Colonic mucosa (tissue), 4 donors: ENCODE measurements around the gene RASGEF1C. TPM values are rescaled to one million over a fixed set of nuclear protein-coding genes. Genes with fewer than 3 reads are reported as not detected.
"Not testable (repeated sequence)": the region's sequence is repeated elsewhere in the genome, so short reads cannot be mapped to it uniquely, and the experiment has no call there.

Experiments used
- DNase-seq: peaks from one replicate; pipeline ENCODE4 v3.0.0-alpha.2; 2020
- H3K27ac ChIP-seq: fragments of 200-600 bp; one replicate; pipeline ENCODE4 v1.8.0; 2021
- H3K27me3 ChIP-seq: fragments of 200-600 bp; one replicate; pipeline ENCODE4 v1.8.0; 2021
- H3K36me3 ChIP-seq: fragments of 200-600 bp; one replicate; pipeline ENCODE4 v1.8.0; 2021
- H3K4me1 ChIP-seq: fragments of 200-600 bp; one replicate; pipeline ENCODE4 v1.8.0; 2021; ENCODE audit warnings: mild to moderate bottlenecking
- H3K4me3 ChIP-seq: fragments of 200-600 bp; one replicate; pipeline ENCODE4 v1.8.0; 2021
- H3K9ac ChIP-seq, 2 donors: one replicate each; pipeline ENCODE4 v1.7.0; 2013; ENCODE audit warnings: control low read depth in 2 of 2, low read depth in 2 of 2, low read length in 2 of 2
- H3K9me3 ChIP-seq: fragments of 200-600 bp; one replicate; pipeline ENCODE4 v1.8.0; 2021
- CTCF ChIP-seq: fragments of 200-600 bp; IDR thresholded peaks from one replicate; pipeline ENCODE4 v1.8.0; 2022; ENCODE audit warnings: antibody characterized with exemption, mild to moderate bottlenecking
- intact Hi-C: fragments of 100-400 bp; cut with DNase I; formaldehyde crosslinking; loops from one replicate; pipeline ENCODE4 v1.14.1; 2022
- total RNA-seq, 2 donors: library from RNA; stranded (reverse); fragmentation: NEBNext Ultra II Directional in 1 of 2; extraction: Animal tissue kit (Norgen Biotek cat#: 25700) in 1 of 2; gene quantifications; one replicate each; pipeline ENCODE4 v1.2.1, GENCODE V29; 2021
- donor health status: healthy.
- donor health status: DM: no; HTN: no; CAD: no.
- donor health status: DM: no; HTN: no; CAD: no.

The RASGEF1C gene
- total RNA-seq, 2 donors from 2014 or later = 0.85 TPM; not detected in 1

GRCh38 chr5:180210961-180211760 lies 2.1 kb upstream of the RASGEF1C start:
- intact Hi-C loops = no loop called here
- Histone ChIP-seq H3K9ac (no peak overlapping the region), H3K36me3 (no peaks in the 10 kb centered on the region), H3K27me3 (peaks cover 14% of the 10 kb centered on the region), H3K4me3 (no peak overlapping the region), H3K9me3 (no peaks in the 10 kb centered on the region), H3K27ac (no peak overlapping the region), H3K4me1 (no peaks in the 10 kb centered on the region)
- no peak for DNase-seq
- no peak for TF ChIP-seq CTCF

- H3K4me3 ChIP-seq, H3K9me3 ChIP-seq, H3K9ac ChIP-seq, DNase-seq, H3K27ac ChIP-seq, H3K36me3 ChIP-seq, H3K4me1 ChIP-seq, intact Hi-C loops: not testable (repeated sequence)
- peaks cover 14% of the 10 kb centered on the region for H3K27me3 ChIP-seq
Measured at GRCh38 chr5:180210077-180210476, 1.1 kb upstream of the RASGEF1C start.

GRCh38 chr5:180208435-180209081 lies 453 bp downstream of the RASGEF1C start:
- DNase-seq = no peak
- Histone ChIP-seq H3K36me3 (no peaks in the 10 kb centered on the region), H3K4me1 (no peaks in the 10 kb centered on the region), H3K27me3 (peaks cover 14% of the 10 kb centered on the region), H3K9ac (no peak overlapping the region), H3K9me3 (no peaks in the 10 kb centered on the region), H3K4me3 (peak overlapping the region; percentile 29), H3K27ac (no peak overlapping the region)
- no peak for TF ChIP-seq CTCF
- intact Hi-C loops = loop anchor here (10.0 kb wide), 1 partner anchor 106 kb away; no protein-coding TSS in a partner anchor

- Histone ChIP-seq H3K9ac (no peak overlapping the region), H3K27ac (no peak overlapping the region), H3K9me3 (no peaks in the 10 kb centered on the region), H3K36me3 (no peaks in the 10 kb centered on the region), H3K4me1 (no peaks in the 10 kb centered on the region), H3K4me3 (no peak overlapping the region), H3K27me3 (peaks cover 14% of the 10 kb centered on the region)
- DNase-seq = no peak
- no peak for TF ChIP-seq CTCF
- intact Hi-C loops = loop anchor here (10.0 kb wide), 1 partner anchor 107 kb away; no protein-coding TSS in a partner anchor
Measured at GRCh38 chr5:180208038-180208434, 975 bp downstream of the RASGEF1C start.

GRCh38 chr5:180207593-180207992 lies 1.4 kb downstream of the RASGEF1C start:
- intact Hi-C loops = loop anchor here (10.0 kb wide), 1 partner anchor 107 kb away; no protein-coding TSS in a partner anchor
- no peak for TF ChIP-seq CTCF
- Histone ChIP-seq H3K27ac (no peak overlapping the region), H3K9ac (no peak overlapping the region), H3K27me3 (peaks cover 14% of the 10 kb centered on the region), H3K4me3 (no peak overlapping the region), H3K4me1 (no peaks in the 10 kb centered on the region), H3K9me3 (no peaks in the 10 kb centered on the region), H3K36me3 (no peaks in the 10 kb centered on the region)
- no peak for DNase-seq
